HS-5 (cell line): Measurements from ENCODE around the gene RIN3.

Source experiments
- DNase-seq: peaks from one replicate; pipeline ENCODE4 v3.0.0-alpha.2; 2012; ENCODE audit warnings: low read depth

The RIN3 gene

DNA sequence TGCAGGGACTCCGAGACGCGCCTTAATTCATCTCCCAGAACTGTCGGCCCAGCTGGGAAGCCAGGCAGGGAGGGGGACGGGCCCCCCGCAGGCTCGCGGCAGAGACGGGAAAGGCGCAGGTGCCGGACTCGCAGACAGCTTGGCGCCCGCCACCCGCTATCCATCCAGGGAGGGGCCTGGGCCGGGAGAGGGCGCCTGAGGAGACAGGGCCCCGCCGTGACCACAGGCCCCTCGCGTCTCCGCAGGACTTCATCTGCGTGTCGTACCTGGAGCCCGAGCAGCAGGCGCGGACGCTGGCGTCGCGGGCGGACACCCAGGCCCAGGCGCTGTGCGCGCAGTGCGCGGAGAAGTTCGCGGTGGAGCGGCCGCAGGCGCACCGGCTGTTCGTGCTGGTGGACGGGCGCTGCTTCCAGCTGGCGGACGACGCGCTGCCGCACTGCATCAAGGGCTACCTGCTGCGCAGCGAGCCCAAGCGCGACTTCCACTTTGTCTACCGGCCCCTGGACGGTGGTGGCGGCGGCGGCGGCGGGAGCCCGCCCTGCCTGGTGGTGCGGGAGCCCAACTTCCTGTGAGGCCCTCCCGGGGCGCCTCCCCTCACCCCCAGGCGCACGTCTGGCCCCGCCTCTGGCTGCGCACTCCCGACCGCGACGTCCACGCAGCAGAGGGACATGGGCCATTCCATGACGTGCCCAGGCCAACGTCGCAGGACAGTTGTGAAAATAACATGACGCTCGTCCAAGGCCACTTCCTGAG, 174.3 kb downstream of the RIN3 start:
- DNase-seq, result no peak

DNA sequence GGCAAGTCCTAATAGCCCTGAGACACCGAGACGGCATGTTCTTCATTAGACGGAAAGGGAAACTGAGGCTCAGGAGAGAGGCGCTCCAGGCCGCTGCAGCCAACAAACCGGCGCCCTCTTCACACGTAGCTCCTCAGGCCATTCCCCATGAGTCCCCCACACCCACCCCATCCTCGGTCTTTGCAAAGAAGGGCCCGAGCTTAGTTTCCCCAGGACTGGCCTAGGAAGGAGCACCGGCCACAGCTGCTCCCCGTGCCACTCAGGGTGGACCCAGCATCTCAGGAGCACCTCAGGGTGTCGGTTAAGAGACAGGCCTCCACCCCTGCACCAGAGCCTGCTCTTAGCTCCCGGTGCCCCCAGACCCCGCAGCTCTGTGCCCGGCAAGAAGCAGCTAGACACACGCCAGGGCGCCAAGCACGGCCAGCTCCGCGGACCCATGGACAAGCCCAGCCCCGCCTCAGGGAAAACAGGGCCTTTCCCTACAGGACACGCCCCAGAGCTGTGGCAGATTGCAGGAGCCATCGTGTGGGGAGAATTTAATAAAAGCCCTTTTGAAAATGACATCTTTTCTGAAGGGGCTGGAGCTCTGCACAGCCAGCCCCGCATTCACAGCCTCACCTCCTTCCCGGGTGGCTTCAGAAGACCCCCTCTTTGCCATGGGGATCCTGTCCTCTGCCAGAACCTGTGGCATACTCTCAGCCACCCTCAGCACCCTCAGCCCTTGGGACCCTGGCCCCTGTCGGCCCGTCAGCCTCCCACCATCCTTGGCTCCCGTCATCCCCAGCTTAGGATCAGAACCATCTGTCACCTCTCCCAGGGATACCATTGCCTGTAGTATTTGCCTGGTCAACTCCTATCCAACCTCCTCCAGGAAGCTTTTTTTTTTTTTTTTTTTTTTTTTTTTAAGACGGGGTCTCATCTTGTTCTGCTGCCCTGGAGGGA, 175.1 kb downstream of the RIN3 start:
- DNase-seq, result no peak

DNA sequence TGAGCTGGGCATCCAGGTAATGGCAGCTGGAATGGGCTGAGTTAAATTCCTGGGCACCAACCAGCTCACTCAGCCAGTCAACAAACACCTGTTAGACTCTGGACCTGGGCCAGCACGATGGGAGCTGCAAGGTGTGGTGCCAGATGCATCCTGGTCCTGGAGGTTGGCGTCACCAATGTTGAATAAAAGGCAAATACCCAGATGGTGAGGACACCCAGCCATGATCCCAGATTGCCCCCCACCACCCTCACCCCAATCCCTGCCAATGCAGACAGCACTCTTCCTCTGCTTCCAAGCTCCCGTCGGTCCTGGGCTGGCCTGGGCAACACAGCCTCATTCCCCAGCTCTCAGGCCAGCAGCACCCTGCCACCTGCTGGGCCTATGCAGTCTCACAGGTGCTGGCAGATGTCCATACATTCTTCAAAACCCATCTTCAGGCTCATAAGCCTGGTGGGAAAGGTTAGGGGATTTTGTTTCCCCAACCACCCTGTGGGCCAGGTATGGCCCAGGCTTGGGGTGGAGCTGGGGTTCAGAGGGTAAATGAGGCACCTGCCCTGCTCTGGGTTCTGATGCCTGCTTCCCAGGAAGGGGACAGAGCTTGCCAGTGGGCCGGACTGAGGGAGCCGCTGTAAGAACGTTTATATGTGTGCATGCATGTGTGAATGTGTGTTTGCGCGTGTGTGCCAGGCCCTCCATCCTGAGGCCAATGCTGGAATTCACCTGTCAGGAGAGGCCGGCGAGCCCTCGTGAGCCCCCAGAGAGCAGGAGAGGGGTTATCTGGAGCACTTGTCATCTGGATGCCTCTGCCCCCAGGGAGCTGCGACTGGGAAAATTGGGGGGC, 176.8 kb downstream of the RIN3 start:
- no peak for DNase-seq

DNA sequence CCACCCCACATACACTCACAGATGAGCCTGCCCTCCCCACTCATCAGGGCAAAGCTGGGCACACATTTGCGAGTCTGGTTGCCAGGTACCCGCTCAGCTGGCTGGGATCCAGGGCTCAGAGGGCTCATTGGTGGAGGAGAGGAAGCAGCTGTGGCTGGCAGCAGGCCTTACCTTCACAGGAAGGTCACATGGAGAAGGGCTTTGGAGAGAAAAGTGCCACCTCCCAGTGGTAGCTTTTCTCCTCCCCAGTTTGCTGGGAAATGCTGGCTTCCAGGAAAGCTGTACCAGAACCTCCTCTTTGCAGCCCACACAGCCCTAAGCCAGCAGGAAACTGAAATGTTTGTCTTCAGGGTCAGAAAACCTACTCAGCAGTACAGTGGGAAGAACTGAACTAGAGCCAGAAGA, 179.2 kb downstream of the RIN3 start:
- DNase-seq, result no peak

DNA sequence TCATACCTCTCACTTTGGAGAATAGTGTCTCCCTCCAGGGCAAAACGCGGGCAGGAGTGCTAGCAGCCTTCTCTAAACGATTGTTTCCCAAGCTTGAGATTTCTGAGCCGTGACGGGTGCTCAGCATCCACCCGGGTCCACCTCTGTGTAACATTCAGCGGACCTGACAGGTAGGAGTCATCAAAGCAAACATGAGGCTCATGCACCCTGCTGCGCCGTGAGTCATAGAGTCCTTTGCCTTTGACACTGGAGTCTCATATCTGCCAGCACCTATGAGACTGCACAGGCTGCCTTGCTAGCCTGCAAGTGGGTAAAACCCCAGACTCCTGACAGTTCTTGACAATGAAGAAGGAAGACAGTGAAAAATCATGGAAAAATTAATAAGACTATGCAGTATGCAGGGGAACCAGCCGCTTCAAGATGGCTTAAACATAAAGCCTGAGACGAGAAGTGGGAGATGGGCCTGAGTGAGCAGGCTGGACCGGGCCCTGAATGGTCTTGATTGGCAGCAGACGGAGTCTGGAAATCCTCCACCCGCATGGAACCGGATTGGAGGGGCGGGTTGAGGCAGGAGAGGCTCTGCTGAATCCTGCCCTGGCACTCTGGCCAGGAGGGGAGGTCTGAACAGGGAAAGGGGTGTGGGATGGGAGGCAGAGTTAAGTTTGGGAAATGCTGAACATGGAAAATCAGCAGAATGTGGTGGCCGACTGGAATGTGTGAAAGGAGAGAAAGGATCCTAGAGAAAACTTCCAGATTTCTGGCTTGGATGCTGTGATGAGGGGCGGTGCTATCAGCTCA, 180.6 kb downstream of the RIN3 start:
- no peak for DNase-seq

DNA sequence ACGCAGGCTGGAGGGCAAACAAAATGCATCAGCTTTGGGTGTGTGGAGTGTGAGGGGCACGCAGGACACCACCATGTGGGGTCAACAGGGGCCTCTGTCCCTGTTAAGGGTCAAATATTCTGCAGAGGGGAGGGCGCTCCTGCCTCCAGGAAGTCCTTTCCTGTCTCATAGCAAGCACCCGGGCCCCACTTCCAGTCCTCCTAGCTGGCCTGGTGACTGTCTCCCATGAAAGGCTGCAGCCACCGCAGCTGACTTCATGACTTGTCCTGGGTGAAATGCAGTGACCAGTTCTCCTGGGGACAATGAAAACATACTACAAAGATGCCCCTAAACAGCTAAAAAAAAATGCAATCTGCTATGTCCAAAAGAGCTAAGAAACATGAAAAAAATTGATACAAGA, 181.2 kb downstream of the RIN3 start:
- no peak for DNase-seq

DNA sequence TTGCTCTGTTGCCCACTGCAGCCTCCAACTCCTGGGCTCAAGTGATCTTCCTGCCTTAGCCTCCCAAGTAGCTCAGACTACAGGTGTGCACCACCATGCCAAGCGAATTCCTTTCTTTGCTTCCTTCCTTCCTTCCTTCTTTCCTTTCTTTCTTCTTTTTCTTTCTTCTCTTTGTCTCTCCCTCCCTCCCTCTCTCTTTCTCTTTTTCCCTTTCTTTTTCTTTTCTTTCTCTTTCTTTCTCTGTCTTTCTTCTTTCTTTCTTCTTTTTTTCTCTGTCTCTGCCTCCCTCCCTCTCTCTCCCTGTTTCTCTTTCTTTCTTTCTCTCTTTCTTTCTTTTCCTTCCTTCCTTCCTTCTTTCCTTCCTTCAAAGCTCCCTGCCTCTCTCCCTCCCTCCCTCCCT, 182.0 kb downstream of the RIN3 start:
- no peak for DNase-seq

DNA sequence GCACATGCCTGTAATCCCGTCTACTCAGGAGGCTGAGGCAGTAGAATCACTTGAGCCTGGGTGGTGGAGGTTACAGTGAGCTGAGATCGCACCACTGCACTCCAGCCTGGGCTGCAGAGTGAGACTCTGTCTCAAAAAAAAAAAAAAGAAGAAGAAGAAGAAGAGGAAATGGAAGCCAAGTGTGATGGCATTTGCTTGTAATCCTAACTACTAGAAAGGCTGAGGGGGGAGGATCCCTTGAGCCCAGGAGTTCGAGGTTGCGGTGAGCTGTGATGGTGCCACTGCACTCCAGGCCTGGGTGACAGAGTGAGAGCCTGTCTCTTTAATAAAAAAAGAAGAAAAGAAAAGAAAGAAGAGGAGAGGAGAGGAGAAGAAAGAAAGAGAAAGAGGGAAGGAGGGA, 182.8 kb downstream of the RIN3 start:
- DNase-seq, result no peak

DNA sequence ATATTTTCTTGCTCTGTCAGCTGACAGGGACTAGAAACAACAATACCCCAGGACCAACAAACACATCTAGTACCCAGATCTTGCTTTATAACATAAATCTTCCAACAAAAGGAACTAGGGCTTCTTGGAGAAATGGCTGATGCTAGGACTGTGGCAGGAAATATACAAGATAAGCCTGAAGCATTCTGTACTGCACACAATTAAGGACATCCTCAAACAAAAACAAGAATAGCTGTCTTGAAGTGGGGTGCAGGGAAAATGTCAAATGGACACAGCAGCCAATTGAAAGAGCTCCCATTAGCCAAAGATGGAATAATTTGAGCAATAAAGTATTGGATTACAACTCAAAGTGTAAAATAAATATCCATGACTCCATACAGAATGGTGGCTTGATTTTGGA, 184.8 kb downstream of the RIN3 start:
- DNase-seq, result no peak

DNA sequence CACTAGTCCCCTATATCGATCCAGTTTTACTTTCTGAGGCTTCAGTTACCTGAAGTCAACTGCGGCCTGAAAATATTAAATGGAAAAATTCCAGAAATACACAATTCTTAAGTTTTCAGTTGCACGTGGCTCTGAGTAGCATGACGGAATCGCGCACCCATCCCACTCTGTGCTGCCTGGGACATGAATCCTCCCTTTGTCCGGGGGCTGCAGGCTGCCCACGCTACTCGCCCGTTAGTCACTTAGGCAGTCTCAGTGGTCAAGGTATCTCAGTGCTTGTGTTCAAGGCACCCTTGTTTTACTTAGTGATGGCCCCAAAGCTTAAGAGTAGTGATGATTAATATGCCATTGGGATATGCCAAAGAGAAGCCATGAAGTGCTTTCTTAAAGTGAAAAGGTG, 188.2 kb downstream of the RIN3 start:
- DNase-seq, result no peak

DNA sequence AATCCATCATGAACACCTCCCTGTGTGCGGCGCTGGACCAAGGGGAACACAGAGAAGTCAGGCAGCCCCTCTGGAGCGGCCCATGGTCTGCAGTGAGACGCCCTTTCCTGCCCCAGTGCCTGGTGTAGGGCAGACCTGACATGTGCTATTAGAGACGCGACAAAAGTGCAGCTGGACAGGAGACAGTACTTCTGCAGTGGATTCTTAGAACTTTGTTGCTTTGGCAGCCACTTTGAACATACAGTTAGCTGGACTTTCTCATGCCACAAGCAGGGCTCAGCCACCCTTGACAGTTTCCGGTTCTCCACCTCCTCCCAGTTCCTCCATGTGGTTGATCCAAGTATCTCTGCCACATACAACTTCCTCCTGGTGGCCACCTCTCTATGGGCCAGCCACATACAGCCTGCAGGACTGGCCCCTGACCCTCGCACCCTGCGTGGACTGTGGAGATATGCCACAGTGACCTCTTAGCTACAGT, 188.9 kb downstream of the RIN3 start:
- no peak for DNase-seq

DNA sequence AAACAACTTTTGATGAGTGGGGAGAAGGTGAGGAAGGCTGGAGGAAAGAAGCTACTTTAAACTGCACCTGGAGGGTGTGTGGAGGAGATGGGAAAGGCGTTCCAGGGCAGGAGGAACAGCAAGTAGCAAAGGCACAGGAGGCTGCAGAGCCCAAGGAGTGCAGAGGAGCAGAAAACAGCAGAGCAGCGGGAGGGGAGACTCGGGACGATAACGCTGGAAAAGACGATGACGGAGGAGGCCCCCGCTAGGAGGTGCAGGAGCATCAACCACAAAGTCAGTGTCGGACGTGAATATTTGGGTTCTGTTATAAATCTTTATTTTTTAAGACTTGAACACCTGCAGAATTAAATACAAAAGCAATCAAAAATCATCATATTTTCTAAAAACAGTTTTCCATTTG, 189.9 kb downstream of the RIN3 start:
- DNase-seq, result no peak

DNA sequence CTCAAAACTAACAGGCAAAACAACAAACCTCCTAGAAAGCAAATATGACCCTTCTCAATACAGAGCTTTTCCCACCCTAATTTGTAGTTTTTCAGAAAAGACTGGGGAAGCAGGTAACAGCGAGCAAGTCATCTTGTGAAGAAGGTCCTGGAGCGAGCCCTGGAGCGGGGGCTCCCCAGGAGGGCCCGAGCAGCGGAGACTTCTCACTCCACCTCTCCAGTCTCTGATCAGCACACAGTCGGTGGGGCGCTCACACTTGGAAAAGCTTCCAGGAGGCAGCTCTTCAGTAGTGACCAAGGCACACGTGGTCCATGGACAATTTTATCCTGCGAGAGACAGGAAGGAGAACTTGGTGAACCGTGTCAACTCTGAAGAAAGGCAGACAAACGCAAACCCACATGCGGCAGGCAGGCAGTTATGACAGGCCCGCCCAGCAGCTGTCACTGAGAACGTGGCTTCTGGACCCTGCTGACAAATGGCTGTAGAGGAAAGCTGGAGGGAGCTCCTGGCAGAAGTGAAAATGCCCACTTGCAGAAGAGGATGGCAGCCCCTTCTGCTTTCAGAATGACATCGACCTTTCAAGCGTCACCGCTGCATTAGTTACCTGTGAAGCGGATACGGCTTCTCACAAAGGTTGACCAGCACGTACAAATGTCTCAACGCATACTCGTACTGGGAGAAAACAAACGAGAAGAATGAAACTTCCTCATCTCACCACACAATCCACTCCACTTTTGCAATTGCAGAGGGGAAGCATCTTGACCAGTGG, 190.6 kb downstream of the RIN3 start:
- DNase-seq, result no peak

DNA sequence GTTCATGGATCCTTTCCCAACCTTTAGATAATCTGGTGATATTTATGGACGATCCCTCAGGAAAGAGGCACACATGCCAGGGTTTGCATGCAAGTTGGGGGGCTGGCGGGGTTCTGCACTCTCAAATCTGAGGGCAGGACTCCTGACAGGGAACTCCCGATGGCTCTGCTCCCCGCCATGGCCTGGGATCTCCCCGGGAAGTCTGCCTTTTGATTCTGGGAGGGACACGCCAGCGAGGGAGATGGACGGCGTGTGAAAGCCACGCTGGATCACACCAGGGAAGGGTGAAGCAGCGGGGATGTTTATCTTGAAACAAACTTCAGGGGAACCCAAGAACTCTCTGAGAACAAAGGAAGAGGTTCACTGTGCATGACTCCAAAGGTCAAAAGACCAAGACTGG, 191.2 kb downstream of the RIN3 start:
- no peak for DNase-seq

DNA sequence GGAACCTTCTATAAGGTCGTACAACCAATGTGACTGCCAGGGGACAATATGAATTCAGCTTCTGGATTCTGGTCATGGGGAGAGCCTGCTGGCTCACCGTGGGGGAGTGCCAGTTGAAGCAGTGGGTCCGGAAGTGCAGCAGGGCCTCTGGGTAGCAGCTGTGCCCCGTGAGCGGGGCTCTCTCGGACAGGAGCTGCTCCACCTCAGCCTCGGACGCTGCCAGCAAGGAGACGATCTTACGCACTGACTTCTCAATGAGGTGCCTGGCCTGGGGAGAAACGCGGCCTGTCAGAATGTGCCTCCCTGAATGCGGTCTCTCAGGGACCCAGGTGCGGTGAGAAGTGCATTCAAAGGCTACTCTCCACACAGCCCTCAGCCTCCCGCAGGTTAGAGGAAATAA, 192.8 kb downstream of the RIN3 start:
- no peak for DNase-seq

DNA sequence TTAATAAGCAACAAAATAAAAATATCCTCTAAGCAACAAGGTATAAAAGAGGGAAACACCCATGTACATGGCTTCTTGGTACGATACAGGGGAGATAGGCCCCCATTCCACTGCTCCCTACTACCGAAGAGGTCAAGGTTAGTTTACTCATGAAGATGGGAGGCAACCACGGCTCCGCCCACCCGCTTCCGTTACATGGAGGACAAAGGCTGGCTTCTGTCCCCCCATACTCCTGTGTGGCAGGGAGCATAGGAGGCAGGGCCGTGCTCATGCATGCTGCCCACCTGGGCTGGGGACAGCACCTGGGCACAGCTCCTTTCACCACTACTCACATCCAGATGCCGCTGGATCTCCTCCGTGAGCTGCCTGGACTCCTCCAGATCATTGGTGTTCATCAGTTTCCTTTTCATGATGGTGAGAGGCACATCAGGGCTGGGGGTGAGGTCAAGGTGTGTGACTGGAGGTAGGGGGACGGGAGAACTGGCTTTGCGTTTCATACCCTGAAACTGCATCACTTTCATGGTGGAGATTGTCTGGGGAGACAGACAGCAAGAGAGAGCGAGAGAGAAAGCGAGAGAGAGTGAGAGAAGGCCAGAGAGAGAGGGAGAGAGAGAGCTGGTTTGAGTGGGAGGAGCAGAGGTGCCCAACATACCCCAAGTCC, 195.9 kb downstream of the RIN3 start:
- no peak for DNase-seq

DNA sequence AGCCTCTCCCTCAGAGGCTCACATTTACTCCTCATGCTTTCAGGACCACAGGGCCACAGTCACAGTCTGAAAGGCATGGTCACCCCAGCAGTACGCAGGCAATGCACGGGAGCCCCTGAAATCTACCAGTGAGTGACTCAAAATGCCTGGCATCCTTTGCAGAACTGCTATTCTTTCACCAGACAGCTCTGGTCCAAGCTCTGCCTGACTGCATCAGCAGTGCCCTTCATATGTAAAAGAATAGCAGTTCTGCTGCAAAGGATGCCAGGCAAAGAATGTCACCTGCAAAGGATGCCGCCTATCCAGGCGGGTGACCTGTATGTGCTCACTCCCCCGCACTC, 196.4 kb downstream of the RIN3 start:
- DNase-seq, result no peak

DNA sequence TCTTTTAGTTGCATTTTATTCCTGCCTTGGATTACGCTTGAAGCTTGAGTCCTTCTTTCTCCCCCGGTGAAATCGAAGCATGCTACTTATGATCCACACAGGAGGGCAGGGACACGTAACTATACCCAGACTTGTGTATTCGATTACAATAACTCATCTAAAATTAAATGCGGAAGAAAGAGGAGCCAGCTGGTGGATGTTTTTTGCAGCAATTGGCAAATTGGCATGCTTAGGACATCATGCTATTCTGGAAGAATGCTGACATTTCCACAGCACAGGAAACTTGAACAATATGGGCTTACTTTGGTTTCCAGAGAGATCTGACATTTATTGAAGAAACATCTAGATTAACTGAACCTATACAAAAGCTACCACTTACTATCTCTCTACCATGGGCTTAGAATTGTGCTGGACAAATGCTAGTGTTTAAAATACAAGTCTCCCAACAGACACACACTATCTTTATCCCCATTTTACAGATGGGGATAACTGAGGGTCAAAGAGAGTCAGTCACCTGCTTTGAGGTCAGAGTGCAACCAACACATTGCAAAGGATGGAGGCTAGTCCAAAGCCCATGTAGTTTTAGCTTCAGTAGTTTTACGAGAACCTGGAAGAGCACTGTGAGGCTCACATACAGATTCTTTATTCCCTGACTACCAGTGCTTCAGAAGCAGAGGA, 198.5 kb downstream of the RIN3 start:
- no peak for DNase-seq

DNA sequence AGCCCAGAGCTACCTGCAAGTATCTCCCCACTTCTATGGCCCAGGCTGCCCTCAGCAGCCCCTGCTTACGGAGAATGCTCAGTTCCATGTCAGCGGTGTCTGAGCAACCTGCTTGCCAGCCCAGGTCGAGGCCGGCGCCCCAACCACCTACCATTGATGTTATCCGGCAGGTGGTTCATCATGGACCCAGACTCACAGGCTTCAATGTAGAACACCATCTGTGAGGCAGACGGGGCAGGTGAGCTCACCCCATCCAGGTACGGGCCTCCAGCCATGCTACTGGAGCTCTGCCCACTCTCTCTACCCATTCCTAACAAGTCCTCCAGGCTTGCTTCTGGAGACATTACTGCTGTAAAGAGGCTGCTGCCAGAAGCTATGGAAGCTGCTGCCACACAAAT, 199.1 kb downstream of the RIN3 start:
- DNase-seq, result no peak
